ENCODE data around the gene HCAR3.
"Not testable (repeated sequence)": the region's sequence is repeated elsewhere in the genome, so short reads cannot be mapped to it uniquely, and the experiment has no call there.

GRCh38 chr12:122711266-122711665 lies 5.3 kb downstream of the HCAR3 start:
- TF ChIP-seq IKZF4 (CRISPR knock-in tag; IDR thresholded peaks at IDR 0.05; ENCODE audit: borderline replicate concordance, low read depth, not compliant biosample characterization); RAD21 (CRISPR knock-in tag; IDR thresholded peaks at IDR 0.05); TAF15 (IDR thresholded peaks at IDR 0.05; ENCODE audit: low read depth, low read length, poor library complexity, severe bottlenecking); POLR2AphosphoS5 (IDR thresholded peaks at IDR 0.05; ENCODE audit: low read depth, low read length); ZBTB7A (CRISPR knock-in tag; IDR thresholded peaks at IDR 0.05); CREB3 (CRISPR knock-in tag; IDR thresholded peaks at IDR 0.05): not testable (repeated sequence)
- TF ChIP-seq, protein P1, sequence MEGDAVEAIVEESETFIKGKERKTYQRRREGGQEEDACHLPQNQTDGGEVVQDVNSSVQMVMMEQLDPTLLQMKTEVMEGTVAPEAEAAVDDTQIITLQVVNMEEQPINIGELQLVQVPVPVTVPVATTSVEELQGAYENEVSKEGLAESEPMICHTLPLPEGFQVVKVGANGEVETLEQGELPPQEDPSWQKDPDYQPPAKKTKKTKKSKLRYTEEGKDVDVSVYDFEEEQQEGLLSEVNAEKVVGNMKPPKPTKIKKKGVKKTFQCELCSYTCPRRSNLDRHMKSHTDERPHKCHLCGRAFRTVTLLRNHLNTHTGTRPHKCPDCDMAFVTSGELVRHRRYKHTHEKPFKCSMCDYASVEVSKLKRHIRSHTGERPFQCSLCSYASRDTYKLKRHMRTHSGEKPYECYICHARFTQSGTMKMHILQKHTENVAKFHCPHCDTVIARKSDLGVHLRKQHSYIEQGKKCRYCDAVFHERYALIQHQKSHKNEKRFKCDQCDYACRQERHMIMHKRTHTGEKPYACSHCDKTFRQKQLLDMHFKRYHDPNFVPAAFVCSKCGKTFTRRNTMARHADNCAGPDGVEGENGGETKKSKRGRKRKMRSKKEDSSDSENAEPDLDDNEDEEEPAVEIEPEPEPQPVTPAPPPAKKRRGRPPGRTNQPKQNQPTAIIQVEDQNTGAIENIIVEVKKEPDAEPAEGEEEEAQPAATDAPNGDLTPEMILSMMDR (CRISPR knock-in tag; IDR thresholded peaks at IDR 0.05) = not testable (repeated sequence)
